GM19023 (cell line): ENCODE results near the gene ICA1L.

Source experiments
- ATAC-seq: cut with Tn5 transposase; IDR thresholded peaks from one replicate; pipeline ENCODE4 v1.9.1; 2021; ENCODE audit warnings: mild to moderate bottlenecking, moderate library complexity; ENCODE audit not compliant: unreplicated experiment

ICA1L gene

GRCh38 chr2:202786842-202787241 lies 84.7 kb downstream of the ICA1L start:
- ATAC-seq = no peak

DNA sequence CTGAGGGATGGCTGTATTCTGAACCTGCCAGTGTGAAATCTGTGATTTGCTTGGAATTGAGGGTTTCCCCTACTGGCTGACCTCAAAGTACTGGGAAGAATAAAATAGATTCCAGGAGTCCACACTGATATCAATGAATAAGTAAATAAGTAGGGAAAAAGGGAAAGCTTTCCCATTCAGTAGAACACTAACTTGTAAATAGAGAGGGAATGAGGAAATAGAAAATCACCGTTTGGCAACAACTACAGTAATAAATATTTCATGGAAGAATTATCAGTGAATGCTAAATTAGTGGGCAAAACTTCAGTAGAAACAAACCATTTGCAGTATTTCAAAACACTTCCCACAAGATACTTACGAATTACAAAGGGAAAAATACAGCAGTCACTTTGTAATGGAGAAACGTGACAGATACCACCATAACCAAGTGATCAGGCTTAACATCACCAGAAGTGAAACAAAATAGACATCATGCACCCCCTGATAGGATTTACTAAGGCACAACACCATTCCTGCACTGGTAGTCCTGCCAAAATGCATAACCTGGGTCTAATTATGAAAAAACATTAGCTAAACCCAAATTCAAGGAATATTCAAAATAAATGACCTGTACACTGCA lies 88.5 kb downstream of the ICA1L start:
- no peak for ATAC-seq

DNA sequence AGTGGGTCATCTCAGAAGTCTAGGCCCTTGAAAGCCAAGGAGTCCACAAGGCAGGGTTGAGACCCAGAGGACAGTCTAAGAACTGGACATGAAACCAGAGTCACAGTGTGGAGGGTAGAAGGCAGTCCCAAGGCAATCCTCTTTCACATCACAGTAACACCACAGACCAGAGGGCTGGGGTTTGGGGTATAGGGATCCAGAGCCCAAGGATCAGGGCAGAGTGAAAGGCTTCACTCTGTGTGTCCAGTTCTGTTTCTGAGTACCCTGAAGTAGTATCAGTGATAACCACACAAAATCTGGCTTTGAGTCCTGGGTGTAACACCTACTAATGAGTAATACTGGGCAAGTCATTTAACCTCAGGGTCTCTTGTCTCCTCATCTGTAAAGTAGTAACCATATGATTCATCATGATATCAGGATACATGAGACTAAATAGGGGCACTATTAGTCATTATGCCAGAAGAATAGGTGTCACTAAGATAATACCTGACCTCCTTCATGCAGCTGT lies 91.0 kb downstream of the ICA1L start:
- ATAC-seq = peak; percentile 96

GRCh38 chr2:202778217-202778616 lies 93.3 kb downstream of the ICA1L start:
- ATAC-seq = no peak

GRCh38 chr2:202774104-202774503 lies 97.5 kb downstream of the ICA1L start:
- no peak for ATAC-seq

- ATAC-seq = no peak
Measured at GRCh38 chr2:202773301-202773973, 98.1 kb downstream of the ICA1L start.

- ATAC-seq = no peak
Measured at GRCh38 chr2:202771741-202772460, 99.7 kb downstream of the ICA1L start.

DNA sequence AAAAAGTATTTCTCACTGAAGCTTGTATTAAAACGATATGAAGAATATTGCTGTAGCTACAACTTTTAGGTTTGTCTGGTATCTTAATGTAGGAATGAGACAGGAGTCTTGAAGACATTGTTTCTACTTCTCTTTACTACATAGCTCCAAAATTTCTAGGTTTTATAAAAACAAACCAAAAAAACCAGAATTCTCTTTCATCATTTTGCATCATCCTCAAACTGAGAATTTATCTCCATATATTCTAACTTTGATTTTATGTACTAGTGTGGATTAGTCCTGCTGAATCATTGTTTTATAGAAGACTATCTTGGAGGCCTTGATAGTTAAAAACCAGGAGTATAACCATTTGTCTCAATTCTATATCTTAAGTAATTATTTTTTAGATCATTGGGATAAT lies 100.2 kb downstream of the ICA1L start:
- ATAC-seq = no peak

DNA sequence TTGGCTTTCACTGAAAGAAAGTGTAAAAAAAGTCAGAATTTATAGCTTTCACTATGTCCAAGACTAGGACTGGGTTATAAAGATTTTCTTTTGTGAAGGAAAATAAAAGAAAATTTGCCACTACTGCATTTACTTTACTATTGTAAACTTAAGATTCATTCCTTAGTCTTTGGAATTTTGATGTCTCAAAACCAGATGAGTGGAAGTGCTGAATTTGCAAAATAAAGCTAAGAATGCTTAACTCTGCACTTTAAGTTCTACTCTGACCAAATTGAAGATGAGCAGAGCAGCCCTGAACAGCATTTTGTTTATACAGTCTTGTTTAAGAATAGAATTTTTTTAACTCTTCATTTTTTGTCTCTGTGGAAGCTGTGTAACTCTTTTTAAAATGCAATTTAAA lies 102.4 kb downstream of the ICA1L start:
- no peak for ATAC-seq

DNA sequence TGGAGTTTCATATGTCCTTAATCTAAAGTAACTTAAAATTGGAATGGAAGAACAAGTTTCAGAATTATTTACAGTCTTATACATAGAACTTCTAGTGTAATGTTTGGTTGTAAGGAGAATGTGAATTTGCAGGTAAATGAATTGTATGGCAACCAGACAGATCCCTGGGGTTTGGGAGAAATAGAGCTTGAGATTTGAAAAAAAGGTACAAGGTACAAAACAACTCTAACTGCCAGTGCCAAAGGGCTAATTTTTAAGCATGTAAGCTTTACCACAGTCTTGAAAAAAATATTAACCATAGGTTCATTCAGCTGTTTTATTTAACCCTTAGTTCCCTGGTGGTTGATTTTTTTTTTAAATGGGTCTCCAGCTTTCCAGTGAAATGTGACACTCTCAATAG lies 103.3 kb downstream of the ICA1L start:
- no peak for ATAC-seq

- no peak for ATAC-seq
Measured at GRCh38 chr2:202765436-202765835, 106.1 kb downstream of the ICA1L start.

DNA sequence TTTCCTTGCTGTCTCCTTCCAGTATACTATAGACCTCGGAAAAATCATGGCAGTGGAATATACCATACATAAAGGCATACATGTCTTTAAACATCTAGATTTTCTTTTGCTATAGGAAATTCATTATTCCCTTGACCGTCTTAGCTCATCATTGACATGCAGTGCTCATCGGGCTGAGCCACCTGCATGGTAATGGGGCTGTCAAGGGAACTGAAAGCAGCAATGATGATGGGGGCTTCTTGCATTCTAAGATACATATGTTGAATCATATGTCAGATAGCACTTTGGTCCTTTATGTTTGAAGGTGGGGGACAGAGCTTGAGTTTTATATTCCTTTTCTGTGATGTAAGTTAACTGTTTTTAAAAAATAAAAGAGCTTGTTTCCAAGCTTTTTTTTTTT lies 106.6 kb downstream of the ICA1L start:
- ATAC-seq = no peak

DNA sequence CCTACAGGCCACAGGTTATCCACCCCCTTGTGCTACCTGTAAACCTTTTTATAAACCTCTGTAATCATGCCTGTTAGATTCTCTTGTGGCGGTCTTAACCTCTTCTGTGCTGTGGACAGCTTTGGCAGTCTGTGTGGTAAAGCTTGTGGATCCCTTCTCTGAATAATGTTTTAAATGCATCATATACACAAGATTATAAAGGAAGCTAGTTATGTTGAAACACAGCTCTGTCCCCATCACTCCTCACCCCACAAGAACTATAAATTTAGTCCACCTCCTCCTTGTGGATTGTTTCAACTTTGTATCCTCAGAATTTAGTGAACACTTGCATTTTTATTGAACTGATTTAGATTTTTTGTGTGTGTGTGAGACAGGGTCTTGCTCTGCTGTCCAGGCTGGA lies 107.7 kb downstream of the ICA1L start:
- ATAC-seq = no peak

GRCh38 chr2:202762556-202762955 lies 109.0 kb downstream of the ICA1L start:
- ATAC-seq = no peak

DNA sequence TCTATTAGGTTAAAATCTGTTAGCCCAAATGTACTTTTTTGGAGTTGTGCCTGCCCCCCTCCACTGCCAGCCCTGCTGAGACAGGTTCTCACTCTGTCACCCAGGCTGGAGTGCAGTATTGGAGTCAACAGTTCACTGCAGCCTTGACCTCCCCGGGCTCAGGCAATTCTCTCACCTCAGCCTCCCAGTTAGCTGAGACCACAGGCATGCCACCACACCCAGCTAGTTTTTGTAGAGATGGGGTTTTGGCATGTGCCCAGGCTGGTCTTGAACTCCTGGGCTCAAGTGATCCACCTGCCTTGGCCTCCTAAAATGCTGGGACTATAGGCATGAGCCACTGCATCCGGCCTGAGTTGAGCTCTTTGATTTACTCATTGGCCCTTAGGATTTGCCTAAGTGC lies 110.7 kb downstream of the ICA1L start:
- ATAC-seq = no peak

DNA sequence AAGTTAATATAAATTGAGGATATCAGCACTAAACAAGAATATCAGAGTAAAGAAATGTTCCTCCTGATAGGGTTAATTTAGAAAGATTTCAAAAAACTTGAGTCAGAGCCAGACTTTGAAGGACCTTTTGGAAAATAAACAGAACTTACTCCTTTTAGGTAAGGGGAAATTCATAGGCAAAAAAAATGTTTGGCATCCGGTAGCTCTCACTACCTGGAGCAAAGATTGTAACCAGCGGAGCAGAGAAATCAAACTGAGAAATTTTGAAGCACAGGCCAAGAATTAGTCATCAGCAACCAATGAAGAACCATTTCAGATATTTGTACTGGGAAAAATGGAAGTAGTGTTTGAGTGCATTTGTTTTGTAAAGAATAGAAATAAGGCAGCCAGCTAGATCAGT lies 113.0 kb downstream of the ICA1L start:
- ATAC-seq = no peak

- ATAC-seq = no peak
Measured at GRCh38 chr2:202758128-202758527, 113.4 kb downstream of the ICA1L start.

GRCh38 chr2:202757339-202757738 lies 114.2 kb downstream of the ICA1L start:
- no peak for ATAC-seq

DNA sequence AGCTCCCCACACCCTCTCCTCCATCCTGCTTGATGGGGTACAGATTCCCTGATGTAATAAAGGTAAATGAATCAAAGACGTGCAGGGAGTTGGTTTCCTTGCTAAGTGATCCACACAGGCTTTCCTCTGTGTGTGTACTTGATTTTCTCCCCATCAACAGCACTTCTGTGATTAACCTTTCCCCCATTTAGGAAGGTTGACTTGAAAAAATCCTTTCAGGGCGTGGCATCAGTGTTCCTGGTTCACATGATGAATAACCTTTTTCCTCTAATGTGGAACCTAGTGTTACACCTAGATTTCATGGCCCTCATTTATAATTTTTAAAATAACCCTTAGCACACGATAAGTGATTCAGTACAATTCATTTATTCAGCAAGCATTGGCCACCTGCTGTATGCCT lies 115.0 kb downstream of the ICA1L start:
- no peak for ATAC-seq

DNA sequence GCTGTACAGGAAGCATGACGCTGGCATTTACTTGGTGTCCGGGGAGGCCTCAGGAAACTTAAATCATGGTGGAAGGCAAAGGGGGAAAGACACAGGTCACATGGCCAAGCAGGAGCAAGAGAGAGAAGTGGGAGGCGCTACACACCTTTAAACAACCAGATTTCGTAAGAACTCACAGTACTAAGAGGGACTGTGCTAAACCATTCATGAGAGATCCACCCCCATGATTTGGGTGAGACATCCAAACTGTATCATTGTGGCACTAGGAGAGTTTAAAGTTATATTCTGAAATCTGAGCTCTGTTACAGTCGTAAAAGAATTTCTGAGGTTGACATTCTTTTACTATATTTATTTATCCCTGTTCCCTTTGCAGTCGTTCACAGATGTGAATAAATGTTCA lies 116.6 kb downstream of the ICA1L start:
- ATAC-seq = no peak

DNA sequence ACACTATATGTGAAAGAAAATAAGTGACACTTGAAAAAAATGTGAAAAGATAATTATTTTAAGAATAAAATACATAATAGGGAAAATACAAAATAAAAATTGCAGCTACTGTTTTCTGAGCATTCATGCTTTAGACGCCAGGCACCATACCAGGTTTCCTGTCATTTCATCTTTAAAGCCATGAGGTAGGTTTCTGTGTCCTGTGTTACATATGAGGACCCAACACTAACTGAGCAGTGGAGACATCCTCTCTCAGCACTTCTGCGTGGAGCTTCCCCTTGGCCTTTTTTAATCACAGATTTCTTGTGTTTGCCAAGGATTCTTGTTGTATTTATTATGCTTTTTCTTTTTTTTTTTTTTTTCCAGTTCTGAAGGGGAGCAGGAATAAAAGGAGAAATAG lies 119.5 kb downstream of the ICA1L start:
- no peak for ATAC-seq

GRCh38 chr2:202750763-202751427 lies 120.7 kb downstream of the ICA1L start:
- no peak for ATAC-seq
